Measurements from ENCODE around the gene NXPH1. TPM values are rescaled to one million over a fixed set of nuclear protein-coding genes. Genes with fewer than 3 reads are reported as not detected.

Gene NXPH1
- total RNA-seq, 5 donors from 2014 or later (not counting 1 experiment from before 2014, with no cell fraction given): not detected

DNA sequence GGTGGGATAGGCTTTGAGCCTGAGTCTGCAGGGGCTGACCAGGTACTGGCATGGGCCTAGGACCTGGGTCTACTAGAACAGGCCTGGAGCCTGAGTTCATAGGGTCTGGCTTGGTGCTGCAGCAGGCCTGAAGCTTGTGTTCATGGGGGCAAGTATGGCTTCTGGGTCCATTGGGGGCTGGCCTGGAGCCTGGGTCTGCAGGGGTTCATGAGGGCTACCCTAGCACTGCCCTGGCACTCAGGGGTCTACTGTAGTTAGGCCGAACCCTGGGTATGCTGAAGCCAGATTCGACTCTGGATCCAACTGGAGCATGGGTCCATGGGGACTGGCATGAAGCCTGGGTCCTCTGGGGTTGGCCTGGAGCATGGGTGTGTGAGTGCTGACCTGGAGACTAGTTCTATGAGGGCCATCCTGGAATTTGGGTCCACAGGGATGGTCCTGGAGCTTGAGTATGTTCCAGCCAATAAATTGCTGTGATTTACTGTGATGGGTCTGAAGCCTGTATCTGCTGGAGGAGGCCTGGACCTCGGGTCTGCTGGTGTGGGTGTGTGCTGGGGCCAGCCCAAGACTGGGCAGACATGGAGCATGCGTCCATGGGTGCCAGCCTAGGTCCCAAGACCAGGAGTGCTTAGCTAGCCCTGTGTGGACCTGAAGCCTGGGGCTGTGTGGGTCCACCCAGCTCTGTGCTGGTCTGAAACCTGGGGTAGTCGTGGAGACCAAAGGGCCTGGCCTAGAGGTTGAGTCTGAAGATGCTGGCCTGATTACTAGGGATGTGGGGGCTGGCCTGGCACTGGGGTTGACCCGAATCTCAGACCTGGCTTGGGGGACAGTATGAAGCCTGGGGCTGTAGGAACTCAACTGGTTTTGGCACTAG, 235.5 kb downstream of the NXPH1 start:
- CTCF ChIA-PET: no interaction called here
- Mint-ChIP-seq H3K27ac (no peak overlapping the region), H3K27me3 (no peaks in the 10 kb centered on the region), H3K4me3 (no peak overlapping the region), H3K4me1 (no peaks in the 10 kb centered on the region), H3K36me3 (no peaks in the 10 kb centered on the region), H3K9me3 (peaks cover 4 to 19% (median 15%) of the 10 kb centered on the region in 3 donors)
- Histone ChIP-seq H3K27me3 (replicated peaks in 1 of 2; ENCODE audit: control insufficient read depth in 2 of 2, extremely low read depth in 1 of 2, insufficient read depth in 2 of 2, low read length in 1 of 2) (no peaks in the 10 kb centered on the region), H3K36me3 (ENCODE audit: control insufficient read depth in 2 of 2, extremely low read depth in 1 of 2, insufficient read depth in 1 of 2, low read length in 1 of 2) (no peaks in the 10 kb centered on the region), H3K9me3 (no peaks in the 10 kb centered on the region), H3K4me1 (ENCODE audit: control insufficient read depth in 1 of 2, extremely low read depth in 1 of 2, insufficient read depth in 2 of 2, low read length in 2 of 2) (no peaks in the 10 kb centered on the region), H3K27ac (ENCODE audit: low read length) (no peak overlapping the region), H3K4me3 (ENCODE audit: control insufficient read depth in 1 of 2, extremely low read depth in 1 of 2, low read length in 1 of 2) (no peak overlapping the region)
- WGBS (ENCODE audit: insufficient coverage): 61% methylated on average over 6 of the region's 6 CpGs
- ATAC-seq (replicated peaks in 1 of 4) (no peak), DNase-seq (no peak)
- POLR2A ChIA-PET: no interaction called here

- no peak for DNase-seq
- H3K27me3 ChIP-seq (replicated peaks in 1 of 2; ENCODE audit: control insufficient read depth in 2 of 2, extremely low read depth in 1 of 2, insufficient read depth in 2 of 2, low read length in 1 of 2): no peaks in the 10 kb centered on the region
- Mint-ChIP-seq H3K4me1 (no peaks in the 10 kb centered on the region), H3K27ac (no peak overlapping the region), H3K9me3 (peaks cover 4 to 23% (median 15%) of the 10 kb centered on the region in 3 donors), H3K36me3 (no peaks in the 10 kb centered on the region), H3K4me3 (no peak overlapping the region), H3K27me3 (no peaks in the 10 kb centered on the region)
- no peak overlapping the region for H3K4me3 ChIP-seq (ENCODE audit: control insufficient read depth in 1 of 2, extremely low read depth in 1 of 2, low read length in 1 of 2)
- H3K27ac ChIP-seq (ENCODE audit: low read length): no peak overlapping the region
- ChIA-PET CTCF (no interaction called here), POLR2A (no interaction called here)
- H3K9me3 ChIP-seq: no peaks in the 10 kb centered on the region
- no peaks in the 10 kb centered on the region for H3K4me1 ChIP-seq (ENCODE audit: control insufficient read depth in 1 of 2, extremely low read depth in 1 of 2, insufficient read depth in 2 of 2, low read length in 2 of 2)
- H3K36me3 ChIP-seq (ENCODE audit: control insufficient read depth in 2 of 2, extremely low read depth in 1 of 2, insufficient read depth in 1 of 2, low read length in 1 of 2): no peaks in the 10 kb centered on the region
- no peak for ATAC-seq (replicated peaks in 1 of 4)
These were observed 236.1 kb downstream of the NXPH1 start for GRCh38 chr7:8669501-8669851.

DNA sequence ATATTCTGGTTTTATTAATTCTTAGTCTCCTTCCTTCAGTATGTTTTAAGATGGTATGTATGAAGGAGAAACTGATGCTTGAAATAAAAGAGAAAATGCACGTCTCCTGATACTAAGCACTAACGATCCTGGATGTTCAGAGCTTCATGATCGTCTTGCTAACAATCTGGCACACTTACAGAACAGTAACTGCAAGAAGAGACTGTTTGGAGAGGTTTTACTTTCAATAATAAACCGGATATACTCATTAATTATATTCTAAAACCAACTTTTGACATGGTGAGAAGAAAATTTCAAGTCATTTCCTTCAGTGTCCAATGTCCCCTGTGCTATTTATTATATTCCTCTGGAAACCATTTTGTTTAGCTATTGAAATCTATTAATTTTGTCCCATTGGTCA, 251.0 kb downstream of the NXPH1 start:
- DNase-seq: no peak
- POLR2A ChIA-PET: no interaction called here

GRCh38 chr7:8699875-8700624, 266.6 kb downstream of the NXPH1 start:
- WGBS (ENCODE audit: insufficient coverage): no CpG with 5 or more reads among the region's 3 CpGs
- Mint-ChIP-seq H3K4me1 (no peaks in the 10 kb centered on the region), H3K9me3 (peaks cover 0 to 5% (median 0%) of the 10 kb centered on the region in 3 donors), H3K4me3 (no peak overlapping the region), H3K27ac (no peak overlapping the region), H3K27me3 (no peaks in the 10 kb centered on the region), H3K36me3 (no peaks in the 10 kb centered on the region)
- CTCF ChIA-PET: no interaction called here
- POLR2A ChIA-PET: no interaction called here
- ATAC-seq (replicated peaks in 1 of 4) (no peak), DNase-seq (no peak)
- Histone ChIP-seq H3K27me3 (replicated peaks in 1 of 2; ENCODE audit: control insufficient read depth in 2 of 2, extremely low read depth in 1 of 2, insufficient read depth in 2 of 2, low read length in 1 of 2) (no peaks in the 10 kb centered on the region), H3K9me3 (no peaks in the 10 kb centered on the region), H3K4me1 (ENCODE audit: control insufficient read depth in 1 of 2, extremely low read depth in 1 of 2, insufficient read depth in 2 of 2, low read length in 2 of 2) (no peaks in the 10 kb centered on the region), H3K36me3 (ENCODE audit: control insufficient read depth in 2 of 2, extremely low read depth in 1 of 2, insufficient read depth in 1 of 2, low read length in 1 of 2) (no peaks in the 10 kb centered on the region), H3K4me3 (ENCODE audit: control insufficient read depth in 1 of 2, extremely low read depth in 1 of 2, low read length in 1 of 2) (no peak overlapping the region), H3K27ac (ENCODE audit: low read length) (no peak overlapping the region)

More for the DNA sequence above, 251.0 kb downstream of the NXPH1 start:
- no CpG with 5 or more reads among the region's 4 CpGs for WGBS (ENCODE audit: insufficient coverage)
- CTCF ChIA-PET: no interaction called here
- H3K9me3 ChIP-seq: no peaks in the 10 kb centered on the region
- Mint-ChIP-seq H3K27me3 (no peaks in the 10 kb centered on the region), H3K4me1 (no peaks in the 10 kb centered on the region), H3K4me3 (no peak overlapping the region), H3K27ac (no peak overlapping the region), H3K36me3 (no peaks in the 10 kb centered on the region), H3K9me3 (peaks cover 5 to 9% (median 7%) of the 10 kb centered on the region in 3 donors)
- H3K4me3 ChIP-seq (ENCODE audit: control insufficient read depth in 1 of 2, extremely low read depth in 1 of 2, low read length in 1 of 2): no peak overlapping the region
- no peak overlapping the region for H3K27ac ChIP-seq (ENCODE audit: low read length)
- H3K4me1 ChIP-seq (ENCODE audit: control insufficient read depth in 1 of 2, extremely low read depth in 1 of 2, insufficient read depth in 2 of 2, low read length in 2 of 2): no peaks in the 10 kb centered on the region
- no peak for ATAC-seq (replicated peaks in 1 of 4)
- H3K27me3 ChIP-seq (replicated peaks in 1 of 2; ENCODE audit: control insufficient read depth in 2 of 2, extremely low read depth in 1 of 2, insufficient read depth in 2 of 2, low read length in 1 of 2): no peaks in the 10 kb centered on the region
- H3K36me3 ChIP-seq (ENCODE audit: control insufficient read depth in 2 of 2, extremely low read depth in 1 of 2, insufficient read depth in 1 of 2, low read length in 1 of 2): no peaks in the 10 kb centered on the region

GRCh38 chr7:8702807-8703206, 269.4 kb downstream of the NXPH1 start:
- Histone ChIP-seq H3K27me3 (replicated peaks in 1 of 2; ENCODE audit: control insufficient read depth in 2 of 2, extremely low read depth in 1 of 2, insufficient read depth in 2 of 2, low read length in 1 of 2) (no peaks in the 10 kb centered on the region), H3K36me3 (ENCODE audit: control insufficient read depth in 2 of 2, extremely low read depth in 1 of 2, insufficient read depth in 1 of 2, low read length in 1 of 2) (no peaks in the 10 kb centered on the region), H3K9me3 (no peaks in the 10 kb centered on the region), H3K4me3 (ENCODE audit: control insufficient read depth in 1 of 2, extremely low read depth in 1 of 2, low read length in 1 of 2) (no peak overlapping the region), H3K27ac (ENCODE audit: low read length) (no peak overlapping the region), H3K4me1 (ENCODE audit: control insufficient read depth in 1 of 2, extremely low read depth in 1 of 2, insufficient read depth in 2 of 2, low read length in 2 of 2) (no peaks in the 10 kb centered on the region)
- H3K27me3 Mint-ChIP-seq: no peaks in the 10 kb centered on the region
- ChIA-PET CTCF (no interaction called here), POLR2A (no interaction called here)
- H3K4me1 Mint-ChIP-seq: no peaks in the 10 kb centered on the region
- no peak overlapping the region for H3K27ac Mint-ChIP-seq
- no peak for DNase-seq
- H3K9me3 Mint-ChIP-seq: peaks cover 0 to 3% (median 0%) of the 10 kb centered on the region in 3 donors
- H3K4me3 Mint-ChIP-seq: no peak overlapping the region
- no peak for ATAC-seq (replicated peaks in 1 of 4)
- H3K36me3 Mint-ChIP-seq: no peaks in the 10 kb centered on the region

DNA sequence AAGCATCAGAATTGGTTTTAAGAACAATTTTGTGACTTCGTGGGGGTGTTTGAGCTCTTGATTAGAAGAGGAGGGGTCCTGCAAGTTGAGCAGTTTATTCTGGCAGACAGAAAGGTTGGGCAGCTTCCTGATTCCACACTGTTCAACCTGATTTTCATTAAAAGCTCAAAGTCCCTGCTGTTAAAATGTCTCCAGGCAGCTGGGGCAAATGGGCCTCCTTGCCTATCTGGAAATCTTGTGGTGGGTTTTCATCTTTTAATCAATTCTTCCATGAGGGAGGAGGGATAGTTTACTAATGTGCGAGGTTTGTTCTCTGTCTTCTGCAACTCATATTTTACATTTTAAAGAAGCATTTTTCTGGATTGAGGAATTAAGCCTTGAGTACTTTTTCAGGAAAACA, 276.7 kb downstream of the NXPH1 start:
- no peaks in the 10 kb centered on the region for H3K27me3 Mint-ChIP-seq
- no peak overlapping the region for H3K27ac ChIP-seq (ENCODE audit: low read length)
- ChIA-PET POLR2A (no interaction called here), CTCF (no interaction called here)
- H3K27ac Mint-ChIP-seq: no peak overlapping the region
- peaks cover 2 to 12% (median 4%) of the 10 kb centered on the region in 3 donors for H3K9me3 Mint-ChIP-seq
- no peak overlapping the region for H3K4me3 ChIP-seq (ENCODE audit: control insufficient read depth in 1 of 2, extremely low read depth in 1 of 2, low read length in 1 of 2)
- DNase-seq (no peak), ATAC-seq (replicated peaks in 1 of 4) (no peak)
- no peaks in the 10 kb centered on the region for H3K4me1 ChIP-seq (ENCODE audit: control insufficient read depth in 1 of 2, extremely low read depth in 1 of 2, insufficient read depth in 2 of 2, low read length in 2 of 2)
- no peaks in the 10 kb centered on the region for H3K36me3 Mint-ChIP-seq
- no peaks in the 10 kb centered on the region for H3K27me3 ChIP-seq (replicated peaks in 1 of 2; ENCODE audit: control insufficient read depth in 2 of 2, extremely low read depth in 1 of 2, insufficient read depth in 2 of 2, low read length in 1 of 2)
- H3K4me3 Mint-ChIP-seq: no peak overlapping the region
- H3K9me3 ChIP-seq: no peaks in the 10 kb centered on the region
- no peaks in the 10 kb centered on the region for H3K4me1 Mint-ChIP-seq
- no peaks in the 10 kb centered on the region for H3K36me3 ChIP-seq (ENCODE audit: control insufficient read depth in 2 of 2, extremely low read depth in 1 of 2, insufficient read depth in 1 of 2, low read length in 1 of 2)
- WGBS (ENCODE audit: insufficient coverage): no CpG with 5 or more reads among the region's 2 CpGs

All from T-cell (primary cell).